K562 (cell line): ENCODE results near the gene ZNF862. TPM values are rescaled to one million over a fixed set of nuclear protein-coding genes. Genes with fewer than 3 reads are reported as not detected.

Experiments
- ATAC-seq: fragments of 200-7000 bp; cut with Tn5 transposase; 3 replicates; pipeline ENCODE4 v1.9.1; 2020; ENCODE audit warnings: moderate library complexity
- BruUV-seq: library from RNA; stranded (reverse); fragments of 400-500 nt; replicated peaks from 2 replicates; lab custom pipeline; 2021; lab: Mats Ljungman, UMichigan
- CTCF ChIA-PET: fragments of 300-600 bp; formaldehyde crosslinking; extraction: SDS; loops from one replicate; lab custom pipeline; 2021; ENCODE audit warnings: low intra/inter-chr PET ratio; lab: Yijun Ruan, JAX
- POLR2A ChIA-PET: fragments of 300-600, 350-650 bp; sonication (Branson Sonifier 250); formaldehyde crosslinking; extraction: SDS; loops from one replicate; lab custom pipeline; 2021; ENCODE audit warnings: antibody characterized with exemption, inconsistent platforms; lab: Yijun Ruan, JAX
- DNase-seq, 4 experiments: peaks; one replicate each; pipeline versions ENCODE4 v3.0.0 to v3.0.0-alpha.2; 2011 to 2018; ENCODE audit warnings: low spot score in 3 of 4, mixed read lengths in 3 of 4; ENCODE audit errors: extremely low read depth in 1 of 4
- FAIRE-seq: peaks from 2 replicates; lab custom pipeline; 2011; peaks lifted over from hg19 to GRCh38; lab: Jason Lieb, UNC
- H2AFZ ChIP-seq: 2 replicates; pipeline ENCODE4 v1.6.0; 2011; ENCODE audit warnings: low read depth, low read length, control low read depth, inconsistent platforms
- H3K27ac ChIP-seq: fragments of 200-600 bp; 3 replicates; pipeline ENCODE4 v1.8.0; 2011; ENCODE audit warnings: low read depth, mild to moderate bottlenecking, control low read depth, inconsistent platforms, low read length, moderate library complexity, mixed read lengths; ENCODE audit errors: extremely low read depth
- H3K27me3 ChIP-seq, 2 experiments: fragments of 300-600 bp in 1 of 2; 2 replicates in 1 of 2; 3 replicates in 1 of 2; pipeline versions ENCODE4 v1.6.0 to v1.8.0; 2011; ENCODE audit warnings: inconsistent platforms in 2 of 2, low read length in 2 of 2, mild to moderate bottlenecking in 1 of 2, mixed read lengths in 1 of 2, moderate library complexity in 1 of 2; ENCODE audit not compliant: control insufficient read depth in 2 of 2, insufficient read depth in 2 of 2
- H3K36me3 ChIP-seq: fragments of 300-600 bp; 3 replicates; pipeline ENCODE4 v1.8.0; 2011; ENCODE audit warnings: mild to moderate bottlenecking, low read length, inconsistent platforms; ENCODE audit not compliant: control insufficient read depth, insufficient read depth
- H3K4me1 ChIP-seq, 2 experiments: fragments of 200-600 bp in 1 of 2; replicated peaks in 1 of 2; 2 replicates in 1 of 2; 3 replicates in 1 of 2; pipeline versions ENCODE4 v1.5.1 to v1.8.0; 2011; ENCODE audit warnings: inconsistent platforms in 2 of 2, low read length in 2 of 2, mild to moderate bottlenecking in 1 of 2, mixed read lengths in 1 of 2, moderate library complexity in 1 of 2; ENCODE audit not compliant: control insufficient read depth in 2 of 2, insufficient read depth in 2 of 2
- H3K4me2 ChIP-seq: 2 replicates; pipeline ENCODE4 v1.6.1; 2011; ENCODE audit warnings: low read length, control low read depth, inconsistent platforms, mixed read lengths; ENCODE audit not compliant: insufficient read depth
- H3K4me3 ChIP-seq: fragments of 200-600 bp; sonication (generic), shearing (Covaris generic); 2 replicates; pipeline ENCODE4 v1.5.1; 2016; ENCODE audit warnings: control low read depth, inconsistent platforms
- H3K79me2 ChIP-seq: fragments of 200-600 bp; 3 replicates; pipeline ENCODE4 v1.8.0; 2011; ENCODE audit warnings: low read length, inconsistent platforms; ENCODE audit not compliant: control insufficient read depth, insufficient read depth
- H3K9ac ChIP-seq, 2 experiments: 2 replicates each; pipeline versions ENCODE4 v1.6.0 to v1.6.1; 2011; ENCODE audit warnings: low read depth in 2 of 2, low read length in 2 of 2, control low read depth in 1 of 2, inconsistent platforms in 1 of 2, mild to moderate bottlenecking in 1 of 2, mixed read lengths in 1 of 2; ENCODE audit not compliant: insufficient read depth in 1 of 2
- H3K9me1 ChIP-seq: one replicate; pipeline ENCODE4 v1.6.0; 2011; ENCODE audit warnings: inconsistent platforms, mild to moderate bottlenecking, low read length, moderate library complexity; ENCODE audit not compliant: control insufficient read depth, insufficient read depth
- H3K9me3 ChIP-seq: replicated peaks from 2 replicates; pipeline ENCODE4 v1.5.1; 2011; ENCODE audit warnings: low read depth, low read length, inconsistent platforms; ENCODE audit not compliant: control insufficient read depth, insufficient read depth
- H4K20me1 ChIP-seq: replicated peaks from 2 replicates; pipeline ENCODE4 v1.6.1; 2011; ENCODE audit warnings: low read length, inconsistent platforms, mixed read lengths; ENCODE audit not compliant: control insufficient read depth, insufficient read depth
- C11orf30 ChIP-seq: fragments of 450-650 bp; IDR thresholded peaks from 2 replicates; pipeline ENCODE4 v1.6.1; 2016; ENCODE audit warnings: low read depth, mild to moderate bottlenecking
- CAMTA2 ChIP-seq: fragments of 250-450 bp; sonication (Bioruptor Pico); conservative IDR thresholded peaks from 2 replicates; pipeline ENCODE4 v1.5.1; 2022
- CEBPZ ChIP-seq: fragments of 150-350 bp; IDR thresholded peaks from 2 replicates; pipeline ENCODE4 v1.6.1; 2014; ENCODE audit warnings: low read depth, mild to moderate bottlenecking, low read length, borderline replicate concordance
- DMBX1 ChIP-seq: fragments of 250-450 bp; sonication (Bioruptor Pico); IDR thresholded peaks from 2 replicates; pipeline ENCODE4 v1.8.0; 2022; ENCODE audit warnings: inconsistent platforms, mild to moderate bottlenecking, moderate library complexity, borderline replicate concordance
- E2F6 ChIP-seq, 2 experiments: IDR thresholded peaks; 2 replicates each; pipeline ENCODE4 v1.6.1; 2011; ENCODE audit warnings: borderline replicate concordance in 1 of 2, control low read depth in 1 of 2, low read depth in 1 of 2, low read length in 1 of 2, mild to moderate bottlenecking in 1 of 2, mixed read lengths in 1 of 2, moderate library complexity in 1 of 2; ENCODE audit not compliant: insufficient read depth in 1 of 2, insufficient read length in 1 of 2, poor library complexity in 1 of 2, severe bottlenecking in 1 of 2; ENCODE audit errors: extremely low read depth in 1 of 2
- GABPA ChIP-seq: fragments of 200-800 bp; sonication (Bioruptor generic); conservative IDR thresholded peaks from 2 replicates; pipeline ENCODE4 v1.6.1; 2016; ENCODE audit warnings: low read depth, missing genetic modification characterization, missing compliant biosample characterization
- HDAC2 ChIP-seq: fragments of 450-650 bp; IDR thresholded peaks from 2 replicates; pipeline ENCODE4 v1.6.1; 2016; ENCODE audit warnings: mild to moderate bottlenecking
- KDM1A ChIP-seq, 2 experiments: fragments of 450-650 bp; IDR thresholded peaks; 2 replicates each; pipeline ENCODE4 v1.6.1; 2016; ENCODE audit warnings: mild to moderate bottlenecking in 2 of 2
- MLLT1 ChIP-seq, 2 experiments: fragments of 450-650 bp; IDR thresholded peaks; 2 replicates each; pipeline ENCODE4 v1.6.1; 2016
- NFYB ChIP-seq: IDR thresholded peaks from 2 replicates; pipeline ENCODE4 v1.6.1; 2011; ENCODE audit warnings: mild to moderate bottlenecking, moderate library complexity; ENCODE audit not compliant: insufficient read length; ENCODE audit errors: extremely low read depth
- SAP30 ChIP-seq: fragments of 200-600 bp; sonication (generic); IDR thresholded peaks from 2 replicates; pipeline ENCODE4 v1.6.1; 2012; ENCODE audit warnings: borderline replicate concordance, low read depth, mild to moderate bottlenecking, moderate library complexity, low read length, control low read depth, inconsistent platforms; ENCODE audit not compliant: insufficient read depth, poor library complexity, severe bottlenecking
- ZC3H11A ChIP-seq: IDR thresholded peaks from 2 replicates; pipeline ENCODE4 v1.6.1; 2012; ENCODE audit warnings: low read depth, low read length, improper control_type of control experiment
- ZNF584 ChIP-seq: fragments of 200-800 bp; sonication (Bioruptor generic); IDR thresholded peaks from 2 replicates; pipeline ENCODE4 v1.6.1; 2016; ENCODE audit warnings: low read depth, mild to moderate bottlenecking, missing genetic modification characterization, missing compliant biosample characterization
- WGBS: fragments of 100-300 bp; shearing (Covaris generic); methylation state at CpG from one replicate; pipeline ENCODE4 v1.1.6; 2016; ENCODE audit warnings: low coverage, mixed read lengths; ENCODE audit not compliant: insufficient coverage; ENCODE audit errors: missing lambda C conversion rate; 5-methylcytosine and 5-hydroxymethylcytosine counted together
- in situ Hi-C: fragments of 300-500 bp; cut with MboI; formaldehyde crosslinking; loops from 4 replicates; pipeline ENCODE4 v1.15.0; 2018; ENCODE audit warnings: inconsistent platforms, mixed read lengths
- intact Hi-C: fragments of 100-400 bp; cut with micrococcal nuclease; formaldehyde crosslinking; loops from 2 replicates; pipeline ENCODE4 v1.14.2; 2022
- polyA plus RNA-seq, 8 experiments: library from polyadenylated mRNA; depleted of rRNA in 4 of 8; stranded (reverse) in 5 of 8; unstranded in 3 of 8; fragments of >200 nt; fragmentation: Nextera tagmentation in 2 of 8; fragmentation: Illumina TruSeq in 1 of 8; extraction: Ambion mirVana in 2 of 8; extraction: Trizol in 1 of 8; gene quantifications; 2 replicates each; pipeline versions ENCODE4 v1.2.1 to v1.2.3, GENCODE V29; 2011 to 2014; ENCODE audit warnings: inconsistent platforms in 1 of 8, missing spikeins in 1 of 8
- total RNA-seq, 7 experiments: library from RNA; depleted of rRNA in 6 of 7; stranded (reverse); fragments of >200 nt in 6 of 7; fragmentation: Illumina TruSeq in 2 of 7; extraction: Trizol in 2 of 7; gene quantifications; 2 replicates each; pipeline versions ENCODE4 v1.2.1 to v1.2.3, GENCODE V29; 2011 to 2021; ENCODE audit warnings: low replicate concordance in 1 of 7

ZNF862 gene
- total and polyA plus RNA-seq, 9 of the 15 experiments (the other 6 are each of a cell fraction or from before 2014, with no cell fraction given), result 1.1 to 3.9 (median 2.6) TPM

- no peak for TF ChIP-seq KDM1A (IDR thresholded peaks at IDR 0.05)
- TF ChIP-seq MLLT1 (IDR thresholded peaks at IDR 0.05), result no peak
- TF ChIP-seq, all 486 proteins: peak for 0
These were observed 1.7 kb upstream of the ZNF862 start (continued) for GRCh38 chr7:149836434-149836833.

GRCh38 chr7:149837564-149838223 is 481 bp upstream of the ZNF862 start:
- Histone ChIP-seq H3K9me1 (no peaks in the 10 kb centered on the region), H3K9me3 (no peaks in the 10 kb centered on the region), H3K79me2 (peaks cover 7% of the 10 kb centered on the region; the same call in 1 of the 3 replicates), H2AFZ (peak overlapping the region; percentile 89), H3K36me3 (no peaks in the 10 kb centered on the region), H3K4me2 (peak overlapping the region; percentile 54), H3K4me1 (peaks cover 13 to 14% of the 10 kb centered on the region in 2 experiments; a peak in 4 of 5 replicates), H4K20me1 (peaks cover 6% of the 10 kb centered on the region), H3K9ac (no peak overlapping the region), H3K27ac (no peak overlapping the region), H3K27me3 (peaks cover 30 to 36% of the 10 kb centered on the region in 2 experiments), H3K4me3 (peak overlapping the region; percentile 84; the same call in 1 of the 2 replicates)
- 29% methylated on average over 17 of the region's 17 CpGs for WGBS
- intact Hi-C loops (no loop called here), in situ Hi-C loops (no loop called here)
- no peak for DNase-seq
- no peak for ATAC-seq
- ChIA-PET CTCF (no interaction called here), POLR2A (interaction anchor here (0.8 to 3.2 kb wide), 4 partner anchors 11 to 211 kb away, joined by 3 to 29 read pairs (median 4); no protein-coding TSS in a partner anchor)
- BruUV-seq, result no TSS peak
- no peak for FAIRE-seq
- TF ChIP-seq E2F6 (IDR thresholded peaks at IDR 0.05; ENCODE audit: borderline replicate concordance in 1 of 2, extremely low read depth in 1 of 2, insufficient read depth in 1 of 2, insufficient read length in 1 of 2, low read depth in 1 of 2, low read length in 1 of 2, poor library complexity in 1 of 2, severe bottlenecking in 1 of 2), result peak in 1 of 2 experiments; percentile 53
- 0 out of 2 replicates have a peak, but pooled peaks have one; percentile 11 for TF ChIP-seq HDAC2
- no peak for TF ChIP-seq ZC3H11A
- TF ChIP-seq ZNF584 (CRISPR knock-in tag), result no peak
- peak; percentile 93 for TF ChIP-seq NFYB
- no peak for TF ChIP-seq DMBX1 (CRISPR knock-in tag)
- TF ChIP-seq CEBPZ, result 0 out of 2 replicates have a peak, but pooled peaks have one; percentile 18
- peak; percentile 52 for TF ChIP-seq SAP30
- TF ChIP-seq C11orf30, result peak; percentile 71
- no peak for TF ChIP-seq CAMTA2 (CRISPR knock-in tag)
- no peak for TF ChIP-seq GABPA (tag)
